Kidney epithelial cell (primary cell): Measurements from ENCODE around the gene FRAT2. TPM values are rescaled to one million over a fixed set of nuclear protein-coding genes. Genes with fewer than 3 reads are reported as not detected.

Experiments used
- DNase-seq: peaks from one replicate; pipeline ENCODE4 v3.0.0-alpha.2; 2010; ENCODE audit warnings: low read depth
- H3K27me3 ChIP-seq: 2 replicates; pipeline ENCODE4 v1.6.0; 2011; ENCODE audit warnings: low read length; ENCODE audit not compliant: control insufficient read depth, insufficient read depth
- H3K36me3 ChIP-seq: 2 replicates; pipeline ENCODE4 v1.5.1; 2011; ENCODE audit warnings: low read length; ENCODE audit not compliant: control insufficient read depth, insufficient read depth
- H3K4me3 ChIP-seq: 2 replicates; pipeline ENCODE4 v1.5.1; 2011; ENCODE audit warnings: low read depth, mild to moderate bottlenecking, control low read depth, low read length
- CTCF ChIP-seq: IDR thresholded peaks from 2 replicates; pipeline ENCODE4 v1.5.1; 2011; ENCODE audit warnings: mild to moderate bottlenecking, moderate library complexity, low read length, control low read depth, inconsistent platforms; ENCODE audit not compliant: insufficient read depth, poor library complexity, severe bottlenecking
- total RNA-seq: library from RNA; depleted of rRNA; stranded (reverse); fragments of >200 nt; gene quantifications from 2 replicates; pipeline ENCODE4 v1.2.3, GENCODE V29; 2015

FRAT2 gene
- total RNA-seq, 1 donor from 2014 or later = 10.7 TPM

DNA sequence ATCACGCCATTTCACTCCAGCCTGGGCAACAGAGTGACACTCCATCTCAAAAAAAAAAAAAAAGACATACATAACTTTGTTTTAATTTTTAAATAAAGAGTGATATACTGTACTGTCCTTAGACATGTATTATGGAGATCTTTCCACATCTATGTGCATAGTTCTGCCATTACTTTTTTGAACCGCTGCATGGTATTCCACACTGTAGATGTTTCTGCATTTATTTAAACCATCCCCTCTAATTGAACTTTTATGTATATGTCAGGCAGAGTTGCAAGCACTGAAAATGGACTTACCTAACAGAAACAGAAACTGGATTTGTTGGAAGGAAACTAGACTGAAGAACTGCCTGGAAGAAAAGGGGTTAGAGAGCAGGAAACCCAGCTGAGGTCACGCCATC is 33.5 kb downstream of the FRAT2 start:
- H3K4me3 ChIP-seq = no peak overlapping the region
- no peaks in the 10 kb centered on the region for H3K36me3 ChIP-seq
- H3K27me3 ChIP-seq = no peaks in the 10 kb centered on the region
- TF ChIP-seq CTCF = no peak
- DNase-seq = no peak

GRCh38 chr10:97298223-97298571 is 36.3 kb downstream of the FRAT2 start:
- H3K27me3 ChIP-seq = no peaks in the 10 kb centered on the region
- no peaks in the 10 kb centered on the region for H3K36me3 ChIP-seq
- DNase-seq = no peak
- H3K4me3 ChIP-seq = no peak overlapping the region
- no peak for TF ChIP-seq CTCF

- Histone ChIP-seq H3K4me3 (no peak overlapping the region), H3K36me3 (no peaks in the 10 kb centered on the region), H3K27me3 (no peaks in the 10 kb centered on the region)
- TF ChIP-seq CTCF = no peak
- DNase-seq = no peak
Observed at GRCh38 chr10:97297556-97298222, 36.8 kb downstream of the FRAT2 start.

- Histone ChIP-seq H3K4me3 (no peak overlapping the region), H3K36me3 (no peaks in the 10 kb centered on the region), H3K27me3 (no peaks in the 10 kb centered on the region)
- TF ChIP-seq CTCF = no peak
- DNase-seq = no peak
Observed at GRCh38 chr10:97292862-97293198, 41.7 kb downstream of the FRAT2 start.

- Histone ChIP-seq H3K36me3 (no peaks in the 10 kb centered on the region), H3K27me3 (no peaks in the 10 kb centered on the region), H3K4me3 (peak within 1 kb of the TSS; percentile 57)
- DNase-seq = peak; percentile 94
- TF ChIP-seq CTCF = peak; percentile 17
Observed at GRCh38 chr10:97292097-97292861, 42.2 kb downstream of the FRAT2 start, which contains the start of gene ARHGAP19. TSS of gene ARHGAP19 (minus strand) at chr10:97292637. CDS start at chr10:97292627, 10 bp downstream.
